Suprapubic skin (tissue), 4 donors: ENCODE measurements around the gene GRID2IP.

Experiments
- CTCF ChIP-seq, 2 donors: fragments of 200-600 bp in 1 of 2; fragments of 450-650 bp in 1 of 2; sonication (generic) in 1 of 2; IDR thresholded peaks; one replicate each; pipeline ENCODE4 v1.5.1; 2016 to 2019; ENCODE audit warnings: antibody characterized with exemption in 2 of 2, mild to moderate bottlenecking in 1 of 2, moderate library complexity in 1 of 2
- EP300 ChIP-seq: sonication (generic); formaldehyde crosslinking; IDR thresholded peaks from one replicate; pipeline ENCODE4 v1.6.1; 2017; ENCODE audit warnings: antibody characterized with exemption
- POLR2A ChIP-seq, 2 donors: fragments of 450-650 bp; IDR thresholded peaks; one replicate each; pipeline ENCODE4 v1.6.1; 2017; ENCODE audit warnings: antibody characterized with exemption in 2 of 2, mild to moderate bottlenecking in 2 of 2, moderate library complexity in 2 of 2
- POLR2AphosphoS5 ChIP-seq, 3 donors: sonication (generic); formaldehyde crosslinking; IDR thresholded peaks; one replicate each; pipeline ENCODE4 v1.6.1; 2017; ENCODE audit warnings: antibody characterized with exemption in 3 of 3

GRCh38 chr7:6546498-6547251 is 4.6 kb downstream of the GRID2IP start:
- no peak for TF ChIP-seq EP300
- no peak for TF ChIP-seq POLR2AphosphoS5 (IDR thresholded peaks at IDR 0.05)
- TF ChIP-seq CTCF (IDR thresholded peaks at IDR 0.05), result no peak
- no peak for TF ChIP-seq POLR2A (IDR thresholded peaks at IDR 0.05)
